ENCODE measurements around the gene EIF4E2.

EIF4E2 gene

DNA sequence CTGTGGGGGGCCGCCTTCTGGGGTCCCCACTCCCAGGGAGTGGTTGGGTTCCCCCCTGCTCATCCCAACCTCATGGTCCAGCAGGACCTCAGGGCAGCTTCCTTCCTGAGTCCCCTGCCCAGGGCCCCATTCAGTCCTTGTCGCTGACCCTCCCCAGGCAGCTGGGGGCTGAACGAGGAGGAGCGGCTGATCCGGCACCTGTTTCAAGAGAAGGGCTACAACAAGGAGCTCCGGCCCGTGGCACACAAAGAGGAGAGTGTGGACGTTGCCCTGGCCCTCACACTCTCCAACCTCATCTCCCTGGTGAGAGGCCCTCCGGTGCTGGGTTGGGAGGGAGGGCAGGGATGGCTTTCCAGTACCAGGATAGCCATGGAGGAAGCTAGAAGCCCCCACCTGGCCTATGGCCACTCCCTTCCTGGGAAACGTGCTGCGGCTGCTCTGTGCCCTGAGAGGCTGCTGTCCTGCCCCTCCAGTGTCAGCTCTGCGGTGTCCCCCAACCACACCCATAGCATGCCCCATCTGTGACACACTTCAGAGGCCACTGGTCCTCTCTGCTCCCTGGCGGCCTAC is 24.0 kb upstream of the EIF4E2 start:
- Histone ChIP-seq H3K27ac (no peak overlapping the region), H3K36me3 (ENCODE audit: control insufficient read depth, insufficient read depth, low read length) (no peaks in the 10 kb centered on the region), H3K79me2 (no peaks in the 10 kb centered on the region), H3K4me3 (ENCODE audit: low read depth, low read length) (no peak overlapping the region), H2AFZ (no peak overlapping the region), H3K9ac (no peak overlapping the region), H3K4me2 (ENCODE audit: low read length) (no peak overlapping the region), H3K9me3 (ENCODE audit: control insufficient read depth, low read length) (no peaks in the 10 kb centered on the region), H3K4me1 (no peaks in the 10 kb centered on the region), H3K27me3 (ENCODE audit: control insufficient read depth, insufficient read depth, low read length) (peaks cover 3% of the 10 kb centered on the region)
- TF ChIP-seq CTCF (IDR thresholded peaks at IDR 0.05): no peak

GRCh38 chr2:232527905-232528470 is 22.5 kb upstream of the EIF4E2 start:
- H3K36me3 ChIP-seq (ENCODE audit: control insufficient read depth, insufficient read depth, low read length): no peaks in the 10 kb centered on the region
- H3K4me3 ChIP-seq (ENCODE audit: low read depth, low read length): no peak overlapping the region
- no peaks in the 10 kb centered on the region for H3K4me1 ChIP-seq
- H2AFZ ChIP-seq: no peak overlapping the region
- no peak overlapping the region for H3K4me2 ChIP-seq (ENCODE audit: low read length)
- TF ChIP-seq CTCF (IDR thresholded peaks at IDR 0.05): no peak
- H3K79me2 ChIP-seq: no peaks in the 10 kb centered on the region
- H3K9ac ChIP-seq: no peak overlapping the region
- no peak overlapping the region for H3K27ac ChIP-seq
- no peaks in the 10 kb centered on the region for H3K9me3 ChIP-seq (ENCODE audit: control insufficient read depth, low read length)
- no peaks in the 10 kb centered on the region for H3K27me3 ChIP-seq (ENCODE audit: control insufficient read depth, insufficient read depth, low read length)

- Histone ChIP-seq H2AFZ (no peak overlapping the region), H3K27me3 (ENCODE audit: control insufficient read depth, insufficient read depth, low read length) (no peaks in the 10 kb centered on the region), H3K27ac (no peak overlapping the region), H3K4me2 (ENCODE audit: low read length) (no peak overlapping the region), H3K4me1 (no peaks in the 10 kb centered on the region), H3K4me3 (ENCODE audit: low read depth, low read length) (no peak overlapping the region), H3K9ac (no peak overlapping the region), H3K9me3 (ENCODE audit: control insufficient read depth, low read length) (no peaks in the 10 kb centered on the region), H3K79me2 (no peaks in the 10 kb centered on the region), H3K36me3 (ENCODE audit: control insufficient read depth, insufficient read depth, low read length) (no peaks in the 10 kb centered on the region)
- TF ChIP-seq CTCF (IDR thresholded peaks at IDR 0.05): no peak
Observed at GRCh38 chr2:232528746-232529460, 21.6 kb upstream of the EIF4E2 start.

- Histone ChIP-seq H3K9ac (no peak overlapping the region), H3K4me1 (no peaks in the 10 kb centered on the region), H3K79me2 (no peaks in the 10 kb centered on the region), H2AFZ (no peak overlapping the region), H3K4me2 (ENCODE audit: low read length) (no peak overlapping the region), H3K27ac (no peak overlapping the region), H3K36me3 (ENCODE audit: control insufficient read depth, insufficient read depth, low read length) (no peaks in the 10 kb centered on the region), H3K9me3 (ENCODE audit: control insufficient read depth, low read length) (no peaks in the 10 kb centered on the region), H3K4me3 (ENCODE audit: low read depth, low read length) (no peak overlapping the region), H3K27me3 (ENCODE audit: control insufficient read depth, insufficient read depth, low read length) (no peaks in the 10 kb centered on the region)
- no peak for TF ChIP-seq CTCF (IDR thresholded peaks at IDR 0.05)
Observed at GRCh38 chr2:232529806-232530547, 20.5 kb upstream of the EIF4E2 start.

Measured in parathyroid adenoma (tissue), 2 donors.